Activated CD8-positive, alpha-beta T cell treated with anti-CD3 and anti-CD28 coated beads for 36 hours (primary cell): ENCODE measurements around the gene JMJD1C. TPM values are rescaled to one million over a fixed set of nuclear protein-coding genes. Genes with fewer than 3 reads are reported as not detected.

Source experiments
- ATAC-seq: fragments of 200-7000 bp; cut with Tn5 transposase; one replicate; pipeline ENCODE4 v1.10.0; 2021; ENCODE audit warnings: mild to moderate bottlenecking, moderate library complexity
- CTCF ChIA-PET: fragments of 350-600 bp; sonication (Branson Sonifier 250); formaldehyde crosslinking; loops from one replicate; lab custom pipeline; 2021; ENCODE audit warnings: antibody characterized with exemption; lab: Charles Lee
- POLR2A ChIA-PET: fragments of 350-600 bp; sonication (Branson Sonifier 250); formaldehyde crosslinking; loops from one replicate; lab custom pipeline; 2021; ENCODE audit warnings: antibody characterized with exemption; lab: Charles Lee
- DNase-seq: peaks from one replicate; pipeline ENCODE4 v3.0.0-alpha.2; 2020
- H3K27ac Mint-ChIP-seq: one replicate; pipeline ENCODE4 v1.8.0; 2021; ENCODE audit warnings: mild to moderate bottlenecking, mixed read lengths
- H3K27me3 Mint-ChIP-seq: one replicate; pipeline ENCODE4 v1.8.0; 2021; ENCODE audit warnings: mixed read lengths
- H3K36me3 Mint-ChIP-seq: one replicate; pipeline ENCODE4 v1.8.0; 2021; ENCODE audit warnings: low read depth, mixed read lengths
- H3K4me1 Mint-ChIP-seq: one replicate; pipeline ENCODE4 v1.8.0; 2021; ENCODE audit warnings: low read depth, mixed read lengths
- H3K4me3 Mint-ChIP-seq: one replicate; pipeline ENCODE4 v1.8.0; 2021; ENCODE audit warnings: mild to moderate bottlenecking, moderate library complexity, mixed read lengths
- H3K9me3 Mint-ChIP-seq: one replicate; pipeline ENCODE4 v1.8.0; 2021; ENCODE audit warnings: mixed read lengths
- CTCF ChIP-seq: fragments of 200-600 bp; IDR thresholded peaks from one replicate; pipeline ENCODE4 v1.8.0; 2022; ENCODE audit warnings: antibody characterized with exemption, mild to moderate bottlenecking
- intact Hi-C: fragments of 100-400 bp; cut with micrococcal nuclease; formaldehyde crosslinking; loops from one replicate; pipeline ENCODE4 v1.10.0; 2022
- total RNA-seq, 2 experiments: library from RNA; stranded (reverse); gene quantifications; one replicate each; pipeline ENCODE4 v1.2.3, GENCODE V29; 2021

JMJD1C gene
- total RNA-seq, 2 experiments from 2014 or later = 45.2 to 48.1 TPM

- Mint-ChIP-seq H3K4me3 (peak overlapping the region; percentile 86), H3K27me3 (no peaks in the 10 kb centered on the region), H3K4me1 (peaks cover 30% of the 10 kb centered on the region), H3K27ac (peak overlapping the region; percentile 98), H3K9me3 (no peaks in the 10 kb centered on the region), H3K36me3 (peaks cover 25% of the 10 kb centered on the region)
- ChIA-PET POLR2A (interaction anchor here (0.7 to 1.2 kb wide), 4 partner anchors 9 to 200 kb away, joined by 3 to 5 read pairs (median 4); no protein-coding TSS in a partner anchor), CTCF (interaction anchor here (0.7 to 1.8 kb wide), 2 partner anchors 10 to 98 kb away, joined by 3 to 4 read pairs; no protein-coding TSS in a partner anchor)
- no peak for TF ChIP-seq CTCF
- intact Hi-C loops = loop anchor here (5.0 to 10.0 kb wide), 3 partner anchors 90 to 368 kb away; partner anchors contain the start of gene JMJD1C
- ATAC-seq = no peak
- DNase-seq = no peak
These were observed 201.1 kb downstream of the JMJD1C start for GRCh38 chr10:63264617-63265221.

GRCh38 chr10:63262430-63263073, 203.2 kb downstream of the JMJD1C start:
- H3K36me3 Mint-ChIP-seq = peaks cover 32% of the 10 kb centered on the region

GRCh38 chr10:63261496-63261895, 204.3 kb downstream of the JMJD1C start:
- ChIA-PET POLR2A (no interaction called here), CTCF (interaction anchor here (1.4 to 1.8 kb wide), 2 partner anchors 44 to 458 kb away, joined by 3 read pairs; no protein-coding TSS in a partner anchor)
- peaks cover 31% of the 10 kb centered on the region for H3K36me3 Mint-ChIP-seq
- no peaks in the 10 kb centered on the region for H3K9me3 Mint-ChIP-seq
- peak overlapping the region; percentile 69 for H3K27ac Mint-ChIP-seq
- DNase-seq (no peak), ATAC-seq (peak; percentile 62)
- no peak for TF ChIP-seq CTCF
- intact Hi-C loops = loop anchor here (10.0 kb wide), 1 partner anchor 87 kb away; no protein-coding TSS in a partner anchor
- no peaks in the 10 kb centered on the region for H3K27me3 Mint-ChIP-seq
- H3K4me1 Mint-ChIP-seq = peaks cover 58% of the 10 kb centered on the region
- H3K4me3 Mint-ChIP-seq = peak overlapping the region; percentile 37

More at GRCh38 chr10:63262430-63263073, 203.2 kb downstream of the JMJD1C start:
- Mint-ChIP-seq H3K9me3 (no peaks in the 10 kb centered on the region), H3K27me3 (no peaks in the 10 kb centered on the region), H3K4me1 (peaks cover 51% of the 10 kb centered on the region), H3K4me3 (peak overlapping the region; percentile 35), H3K27ac (peak overlapping the region; percentile 36)
- ATAC-seq (no peak), DNase-seq (no peak)
- TF ChIP-seq CTCF = no peak
- CTCF ChIA-PET = interaction anchor here (0.9 to 1.5 kb wide), 5 partner anchors 8 to 458 kb away, joined by 3 to 6 read pairs (median 3); no protein-coding TSS in a partner anchor
- POLR2A ChIA-PET = interaction anchor here (1.2 to 1.4 kb wide), 2 partner anchors 62 to 259 kb away, joined by 4 to 5 read pairs; no protein-coding TSS in a partner anchor
- intact Hi-C loops = loop anchor here (10.0 kb wide), 1 partner anchor 88 kb away; no protein-coding TSS in a partner anchor

GRCh38 chr10:63260860-63261251, 204.9 kb downstream of the JMJD1C start:
- ATAC-seq (no peak), DNase-seq (no peak)
- ChIA-PET POLR2A (no interaction called here), CTCF (interaction anchor here (1.1 to 1.8 kb wide), 2 partner anchors 43 to 459 kb away, joined by 3 to 6 read pairs; no protein-coding TSS in a partner anchor)
- Mint-ChIP-seq H3K36me3 (peaks cover 34% of the 10 kb centered on the region), H3K4me3 (no peak overlapping the region), H3K27me3 (no peaks in the 10 kb centered on the region), H3K9me3 (no peaks in the 10 kb centered on the region), H3K4me1 (peaks cover 63% of the 10 kb centered on the region), H3K27ac (peak overlapping the region; percentile 84)
- TF ChIP-seq CTCF = no peak
- intact Hi-C loops = loop anchor here (10.0 kb wide), 1 partner anchor 86 kb away; no protein-coding TSS in a partner anchor
